Measurements from ENCODE around the gene KLHL5.

The KLHL5 gene

GRCh38 chr4:39045827-39046221 lies 16.2 kb upstream of the KLHL5 start:
- TF ChIP-seq, protein P1, sequence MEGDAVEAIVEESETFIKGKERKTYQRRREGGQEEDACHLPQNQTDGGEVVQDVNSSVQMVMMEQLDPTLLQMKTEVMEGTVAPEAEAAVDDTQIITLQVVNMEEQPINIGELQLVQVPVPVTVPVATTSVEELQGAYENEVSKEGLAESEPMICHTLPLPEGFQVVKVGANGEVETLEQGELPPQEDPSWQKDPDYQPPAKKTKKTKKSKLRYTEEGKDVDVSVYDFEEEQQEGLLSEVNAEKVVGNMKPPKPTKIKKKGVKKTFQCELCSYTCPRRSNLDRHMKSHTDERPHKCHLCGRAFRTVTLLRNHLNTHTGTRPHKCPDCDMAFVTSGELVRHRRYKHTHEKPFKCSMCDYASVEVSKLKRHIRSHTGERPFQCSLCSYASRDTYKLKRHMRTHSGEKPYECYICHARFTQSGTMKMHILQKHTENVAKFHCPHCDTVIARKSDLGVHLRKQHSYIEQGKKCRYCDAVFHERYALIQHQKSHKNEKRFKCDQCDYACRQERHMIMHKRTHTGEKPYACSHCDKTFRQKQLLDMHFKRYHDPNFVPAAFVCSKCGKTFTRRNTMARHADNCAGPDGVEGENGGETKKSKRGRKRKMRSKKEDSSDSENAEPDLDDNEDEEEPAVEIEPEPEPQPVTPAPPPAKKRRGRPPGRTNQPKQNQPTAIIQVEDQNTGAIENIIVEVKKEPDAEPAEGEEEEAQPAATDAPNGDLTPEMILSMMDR (IDR thresholded peaks at IDR 0.05; ENCODE audit: insufficient read depth, low read length, poor library complexity, severe bottlenecking) = no peak
- no peaks in the 10 kb centered on the region for H3K27me3 ChIP-seq (replicated peaks; ENCODE audit: control insufficient read depth, insufficient read depth, low read length)
- H3K4me3 ChIP-seq (replicated peaks; ENCODE audit: low read depth, low read length) = peak overlapping the region; percentile 79
- H3K36me3 ChIP-seq (ENCODE audit: control insufficient read depth, insufficient read depth, low read length) = no peaks in the 10 kb centered on the region; the same call in 1 of the 2 replicates
- DNase-seq (ENCODE audit: extremely low read depth, insufficient read length) = no peak

DNA sequence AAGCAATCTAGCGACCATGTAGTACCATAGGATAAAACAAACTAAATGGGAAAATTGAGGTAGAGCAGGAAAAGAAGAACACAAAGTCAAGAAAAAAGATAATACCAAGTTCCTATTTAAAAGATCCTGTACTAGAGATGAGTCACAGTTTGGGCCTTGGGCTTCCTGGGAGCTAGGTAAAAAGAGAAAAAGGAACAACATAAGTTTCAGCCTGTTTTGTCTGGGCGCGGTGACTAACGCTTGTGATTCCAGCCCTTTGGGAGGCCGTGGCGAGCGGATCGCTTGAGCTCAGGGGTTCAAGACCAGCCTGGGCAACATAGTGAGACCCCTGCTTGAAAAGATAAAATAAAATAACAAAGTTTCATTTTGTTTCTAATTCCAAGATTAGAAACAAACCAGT lies 15.8 kb upstream of the KLHL5 start:
- no peaks in the 10 kb centered on the region for H3K27me3 ChIP-seq (replicated peaks; ENCODE audit: control insufficient read depth, insufficient read depth, low read length)
- DNase-seq (ENCODE audit: extremely low read depth, insufficient read length) = no peak
- no peaks in the 10 kb centered on the region; the same call in 1 of the 2 replicates for H3K36me3 ChIP-seq (ENCODE audit: control insufficient read depth, insufficient read depth, low read length)
- TF ChIP-seq, protein P1 (IDR thresholded peaks at IDR 0.05; ENCODE audit: insufficient read depth, low read length, poor library complexity, severe bottlenecking) = no peak
- peak overlapping the region; percentile 79 for H3K4me3 ChIP-seq (replicated peaks; ENCODE audit: low read depth, low read length)

DNA sequence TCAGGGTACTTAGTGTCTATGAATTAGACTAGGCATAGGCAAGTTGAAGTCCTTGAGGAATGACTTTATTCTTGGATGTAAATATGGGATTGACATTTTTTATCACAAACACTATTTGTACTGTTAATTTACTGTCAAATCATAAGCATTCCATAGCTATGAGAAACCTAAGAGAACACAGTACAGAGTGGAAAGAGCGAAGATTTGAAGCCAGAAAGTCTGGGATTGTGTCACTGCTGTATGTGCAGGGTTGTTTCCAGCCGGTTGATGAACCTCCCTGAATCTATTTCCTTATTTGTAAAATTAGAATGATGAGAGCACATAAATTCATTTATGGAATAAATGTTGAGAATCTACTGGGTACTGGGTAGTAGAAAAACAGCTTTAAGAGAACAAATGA lies 14.4 kb upstream of the KLHL5 start:
- Histone ChIP-seq H3K27me3 (replicated peaks; ENCODE audit: control insufficient read depth, insufficient read depth, low read length) (no peaks in the 10 kb centered on the region), H3K36me3 (ENCODE audit: control insufficient read depth, insufficient read depth, low read length) (no peaks in the 10 kb centered on the region; the same call in 1 of the 2 replicates), H3K4me3 (replicated peaks; ENCODE audit: low read depth, low read length) (no peak overlapping the region)
- no peak for DNase-seq (ENCODE audit: extremely low read depth, insufficient read length)
- TF ChIP-seq, protein P1 (IDR thresholded peaks at IDR 0.05; ENCODE audit: insufficient read depth, low read length, poor library complexity, severe bottlenecking) = no peak

GRCh38 chr4:39048311-39048710 lies 13.7 kb upstream of the KLHL5 start:
- H3K36me3 ChIP-seq (ENCODE audit: control insufficient read depth, insufficient read depth, low read length) = no peaks in the 10 kb centered on the region; the same call in 1 of the 2 replicates
- no peaks in the 10 kb centered on the region for H3K27me3 ChIP-seq (replicated peaks; ENCODE audit: control insufficient read depth, insufficient read depth, low read length)
- TF ChIP-seq, protein P1 (IDR thresholded peaks at IDR 0.05; ENCODE audit: insufficient read depth, low read length, poor library complexity, severe bottlenecking) = no peak
- no peak overlapping the region for H3K4me3 ChIP-seq (replicated peaks; ENCODE audit: low read depth, low read length)
- DNase-seq (ENCODE audit: extremely low read depth, insufficient read length) = no peak

DNA sequence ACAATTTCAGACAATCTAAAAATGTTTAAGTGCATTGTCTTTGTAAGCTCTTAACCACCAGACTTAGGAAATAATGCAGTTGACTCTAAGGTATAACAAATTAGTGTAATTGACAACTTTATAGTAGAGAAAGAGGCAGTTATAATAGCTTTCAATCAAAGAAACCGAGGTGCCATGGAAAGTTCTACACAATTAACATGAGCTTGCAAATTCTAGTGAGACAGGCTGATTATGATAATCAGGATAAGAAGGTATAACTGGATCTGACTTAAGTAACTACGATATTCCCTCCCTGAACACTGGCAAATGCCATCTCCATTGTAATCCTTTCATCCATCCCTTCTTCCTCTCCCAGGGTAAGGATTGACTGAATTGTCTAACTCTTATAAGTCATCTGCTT lies 11.4 kb upstream of the KLHL5 start:
- Histone ChIP-seq H3K27me3 (replicated peaks; ENCODE audit: control insufficient read depth, insufficient read depth, low read length) (no peaks in the 10 kb centered on the region), H3K36me3 (ENCODE audit: control insufficient read depth, insufficient read depth, low read length) (no peaks in the 10 kb centered on the region; the same call in 1 of the 2 replicates), H3K4me3 (replicated peaks; ENCODE audit: low read depth, low read length) (no peak overlapping the region)
- DNase-seq (ENCODE audit: extremely low read depth, insufficient read length) = no peak
- TF ChIP-seq, protein P1 (IDR thresholded peaks at IDR 0.05; ENCODE audit: insufficient read depth, low read length, poor library complexity, severe bottlenecking) = no peak

- no peak for DNase-seq (ENCODE audit: extremely low read depth, insufficient read length)
- Histone ChIP-seq H3K4me3 (replicated peaks; ENCODE audit: low read depth, low read length) (no peak overlapping the region), H3K27me3 (replicated peaks; ENCODE audit: control insufficient read depth, insufficient read depth, low read length) (no peaks in the 10 kb centered on the region), H3K36me3 (ENCODE audit: control insufficient read depth, insufficient read depth, low read length) (no peaks in the 10 kb centered on the region; the same call in 1 of the 2 replicates)
- TF ChIP-seq, protein P1 (IDR thresholded peaks at IDR 0.05; ENCODE audit: insufficient read depth, low read length, poor library complexity, severe bottlenecking) = no peak
Measured at GRCh38 chr4:39051492-39051891, 10.5 kb upstream of the KLHL5 start.
